ENCODE results near the gene C5orf22.
"Not testable (repeated sequence)": the region's sequence is repeated elsewhere in the genome, so short reads cannot be mapped to it uniquely, and the experiment has no call there.

C5orf22 gene

DNA sequence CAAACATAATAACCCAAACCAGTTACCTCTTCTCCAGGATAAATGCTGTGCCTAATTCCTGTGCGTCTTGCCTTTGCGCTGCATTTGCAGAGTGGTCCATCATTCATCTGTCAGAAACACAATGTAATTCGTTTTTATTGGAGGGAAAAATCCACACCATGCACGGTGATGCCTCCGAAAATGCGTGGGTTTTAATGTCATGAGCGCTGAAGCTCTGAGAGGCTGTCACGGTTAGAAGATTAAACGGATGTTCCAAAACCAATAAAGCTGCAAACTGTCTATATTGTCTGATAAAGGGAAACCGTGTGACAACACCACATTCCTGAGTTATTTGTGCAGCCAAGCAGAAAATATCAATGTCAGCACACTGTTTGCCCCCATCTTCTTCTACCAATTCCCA is 27.6 kb upstream of the C5orf22 start:
- no peak overlapping the region for H3K4me2 ChIP-seq
- no peak for TF ChIP-seq Cebpa-rat (IDR thresholded peaks at IDR 0.05)
- peaks cover 97% of the 10 kb centered on the region for H3K36me3 ChIP-seq
- no peaks in the 10 kb centered on the region for H3K27me3 ChIP-seq
- H3K4me3 ChIP-seq = no peak overlapping the region
- peaks cover 7% of the 10 kb centered on the region; the same call in 1 of the 2 replicates for H3K4me1 ChIP-seq
- no peaks in the 10 kb centered on the region for H3K9me3 ChIP-seq
- H4K20me1 ChIP-seq = no peaks in the 10 kb centered on the region
- no peak overlapping the region for H3K27ac ChIP-seq
- H3K9ac ChIP-seq = no peak overlapping the region

DNA sequence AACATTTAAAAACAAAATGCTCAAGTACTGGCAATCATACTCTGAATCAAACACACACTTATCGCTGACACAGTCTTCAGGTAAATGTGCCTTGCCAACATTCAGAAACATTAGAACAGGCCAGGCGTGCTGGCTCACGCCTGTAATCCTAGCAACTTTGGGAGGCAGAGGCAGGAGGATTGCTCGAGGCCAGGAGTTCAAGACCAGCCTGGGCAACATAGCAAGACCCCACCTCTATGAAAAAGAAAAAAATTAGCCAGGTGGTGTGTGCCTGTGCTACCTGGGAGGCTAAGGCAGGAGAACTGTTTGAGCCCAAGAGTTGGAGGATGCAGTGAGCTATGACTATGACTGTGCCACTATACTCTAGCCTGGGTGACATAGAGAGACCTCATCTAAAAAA is 20.8 kb upstream of the C5orf22 start:
- no peak overlapping the region for H3K4me2 ChIP-seq
- no peak for TF ChIP-seq Cebpa-rat (IDR thresholded peaks at IDR 0.05)
- H3K9ac ChIP-seq = no peak overlapping the region
- H3K4me3 ChIP-seq = no peak overlapping the region
- no peaks in the 10 kb centered on the region for H3K4me1 ChIP-seq
- H3K27me3 ChIP-seq = no peaks in the 10 kb centered on the region
- H3K27ac ChIP-seq = no peak overlapping the region
- no peaks in the 10 kb centered on the region for H4K20me1 ChIP-seq
- no peaks in the 10 kb centered on the region for H3K9me3 ChIP-seq
- H3K36me3 ChIP-seq = peaks cover 96% of the 10 kb centered on the region

DNA sequence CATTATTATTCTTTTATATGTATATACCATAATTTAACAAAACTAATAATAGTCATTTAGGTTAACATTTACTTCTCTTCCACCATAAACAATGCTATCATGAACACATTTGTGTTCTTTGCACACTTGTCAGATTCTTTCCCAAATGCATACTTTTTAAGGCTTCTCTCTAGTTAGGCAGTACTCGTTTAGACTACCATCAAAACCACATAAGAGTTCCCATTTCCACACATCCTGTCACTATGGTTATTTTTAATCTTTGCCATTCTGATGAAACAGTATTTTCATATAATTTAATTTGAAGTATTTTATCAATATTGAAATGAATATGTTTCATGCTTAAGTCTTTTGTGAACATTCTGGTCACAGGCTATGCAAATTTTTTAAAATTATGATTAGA is 15.3 kb upstream of the C5orf22 start:
- Histone ChIP-seq H3K4me1 (peaks cover 13% of the 10 kb centered on the region), H4K20me1 (no peaks in the 10 kb centered on the region), H3K27me3 (no peaks in the 10 kb centered on the region), H3K36me3 (peaks cover 83% of the 10 kb centered on the region), H3K9ac (no peak overlapping the region), H3K4me3 (no peak overlapping the region), H3K4me2 (peak overlapping the region; percentile 19), H3K9me3 (no peaks in the 10 kb centered on the region), H3K27ac (0 out of 2 replicates have a peak overlapping the region, but pooled peaks have one; percentile 5)
- TF ChIP-seq Cebpa-rat (IDR thresholded peaks at IDR 0.05) = no peak

DNA sequence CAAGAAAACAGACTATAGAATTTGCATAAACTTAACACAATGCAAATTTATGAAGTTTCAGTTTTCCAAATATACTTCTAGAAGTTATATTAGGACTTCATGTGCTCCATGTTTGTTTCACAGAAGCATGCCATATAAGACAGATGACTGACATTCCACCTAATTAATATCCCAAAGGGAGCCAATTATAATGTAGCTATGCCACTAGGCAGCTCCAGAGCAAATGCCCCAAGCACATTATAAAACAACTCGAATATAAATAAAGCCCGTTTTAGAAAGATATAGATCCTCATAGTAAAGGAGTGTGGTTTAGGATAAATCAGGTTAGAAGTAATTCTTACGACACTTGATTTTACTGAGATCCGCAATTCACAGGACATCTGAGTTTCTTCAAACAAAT is 9.1 kb upstream of the C5orf22 start:
- Histone ChIP-seq H4K20me1 (0 out of 2 replicates have a peak, but pooled peaks cover 6% of the 10 kb centered on the region), H3K4me2 (no peak overlapping the region), H3K27ac (no peak overlapping the region), H3K4me1 (no peaks in the 10 kb centered on the region), H3K9ac (no peak overlapping the region), H3K9me3 (no peaks in the 10 kb centered on the region), H3K4me3 (no peak overlapping the region), H3K27me3 (no peaks in the 10 kb centered on the region), H3K36me3 (peaks cover 91% of the 10 kb centered on the region)
- TF ChIP-seq Cebpa-rat (IDR thresholded peaks at IDR 0.05) = no peak

DNA sequence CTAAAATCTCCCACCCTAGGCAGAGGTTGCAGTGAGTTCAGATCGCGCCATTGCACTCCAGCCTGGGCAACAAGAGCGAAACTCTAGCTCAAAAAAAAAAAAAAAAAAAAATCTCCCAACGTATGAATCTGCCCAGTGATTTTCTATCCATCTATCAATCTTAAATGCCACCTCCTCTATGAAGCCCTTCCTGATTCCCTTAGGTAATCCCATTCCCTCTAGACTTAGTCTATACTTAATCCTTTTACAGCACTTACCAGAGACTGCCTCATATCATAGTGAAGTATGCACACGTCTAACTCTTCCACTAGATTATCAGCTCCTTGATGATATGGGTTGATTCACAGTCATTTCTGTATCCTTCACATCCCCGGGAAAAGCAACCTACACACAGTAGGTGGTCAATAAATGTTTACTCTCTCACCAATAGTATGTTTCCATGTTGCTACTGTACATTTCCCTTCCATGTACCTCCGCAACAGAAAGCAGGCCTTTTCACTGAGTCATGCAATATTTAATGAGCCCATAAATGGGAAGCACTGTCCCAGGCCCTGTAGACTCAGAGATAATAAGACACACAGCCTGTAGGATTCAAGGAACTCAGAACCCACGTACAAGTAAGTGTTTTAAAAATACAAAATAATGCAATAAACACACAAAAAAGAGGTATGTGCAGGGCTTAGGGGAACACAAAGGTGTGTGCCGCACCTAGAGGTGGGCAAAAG is 1.4 kb upstream of the C5orf22 start:
- Histone ChIP-seq H3K4me1 (peaks cover 28% of the 10 kb centered on the region), H3K4me2 (peak overlapping the region; percentile 89), H3K4me3 (peak overlapping the region; percentile 87), H3K9me3 (no peaks in the 10 kb centered on the region), H4K20me1 (no peaks in the 10 kb centered on the region), H3K27me3 (no peaks in the 10 kb centered on the region), H3K9ac (peak overlapping the region; percentile 85), H3K36me3 (peaks cover 56% of the 10 kb centered on the region), H3K27ac (no peak overlapping the region)
- TF ChIP-seq Cebpa-rat (IDR thresholded peaks at IDR 0.05) = no peak

DNA sequence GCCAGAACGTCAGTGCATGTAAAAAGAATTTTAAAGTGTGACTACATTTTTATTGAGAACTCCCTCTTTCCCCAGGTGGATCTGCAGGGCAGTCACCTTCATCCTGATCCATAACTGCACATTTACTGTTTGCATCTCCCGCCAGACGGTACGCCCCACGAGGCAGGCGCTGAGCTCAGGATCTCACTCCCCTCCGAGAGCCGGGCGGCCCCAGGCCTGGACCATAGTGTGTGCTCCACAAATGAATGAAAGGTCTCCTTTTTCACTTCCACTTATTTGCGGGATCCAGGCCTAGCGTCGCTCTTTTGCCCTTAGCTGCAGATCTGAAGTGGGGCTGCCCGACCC is 586 bp upstream of the C5orf22 start:
- TF ChIP-seq Cebpa-rat (IDR thresholded peaks at IDR 0.05) = no peak
- Histone ChIP-seq H3K4me3 (peak overlapping the region; percentile 87), H3K9ac (peak overlapping the region; percentile 85), H3K4me1 (peaks cover 28% of the 10 kb centered on the region), H3K27me3 (no peaks in the 10 kb centered on the region), H4K20me1 (no peaks in the 10 kb centered on the region), H3K36me3 (peaks cover 55% of the 10 kb centered on the region), H3K4me2 (peak overlapping the region; percentile 89), H3K27ac (peak overlapping the region; percentile 71), H3K9me3 (no peaks in the 10 kb centered on the region)

DNA sequence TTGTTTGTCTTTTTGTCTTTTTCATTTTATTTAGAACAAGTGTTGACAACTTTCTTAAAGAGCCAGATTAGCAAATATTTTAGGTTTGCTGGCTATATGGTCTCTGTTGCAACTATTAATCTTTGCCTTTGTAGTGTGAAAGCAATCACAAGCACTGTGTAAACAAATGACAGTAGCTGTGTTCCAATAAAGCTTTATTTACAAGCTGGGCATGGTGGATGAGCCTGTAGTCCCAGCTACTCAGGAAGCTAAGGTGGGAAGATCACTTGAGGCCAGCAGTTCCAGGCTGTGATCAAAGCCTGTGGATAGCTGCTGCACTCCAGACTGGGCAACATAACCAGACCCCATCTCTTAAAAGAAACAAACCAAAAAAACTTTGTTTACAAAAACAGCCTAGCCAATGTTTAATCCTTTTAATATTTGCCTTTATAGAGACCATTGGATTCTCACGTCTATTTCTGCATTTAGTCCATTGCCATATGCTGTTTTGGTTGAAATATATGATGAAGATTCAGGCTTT is 2.5 kb downstream of the C5orf22 start:
- Histone ChIP-seq H3K4me2 (no peak overlapping the region), H3K36me3 (peaks cover 50% of the 10 kb centered on the region)
- no peak for TF ChIP-seq Cebpa-rat (IDR thresholded peaks at IDR 0.05)

DNA sequence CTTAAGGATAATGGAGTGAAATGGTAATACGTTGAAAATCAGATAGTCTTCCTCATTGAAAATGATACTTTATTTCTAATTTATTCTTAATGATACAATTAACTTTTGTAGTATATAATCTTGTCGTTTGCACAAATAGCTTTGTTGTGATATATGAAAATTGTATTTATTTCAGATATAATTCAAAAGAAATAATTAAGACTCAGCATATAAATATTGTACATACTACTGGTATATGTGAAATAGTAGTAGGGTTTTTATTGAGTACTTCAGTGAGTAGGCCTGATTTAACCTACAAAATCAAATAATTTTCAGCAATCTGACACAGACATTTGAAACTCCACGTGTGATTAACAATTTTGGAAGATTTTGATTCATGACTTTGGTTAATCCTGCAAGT is 4.8 kb downstream of the C5orf22 start:
- Histone ChIP-seq H3K9me3 (no peaks in the 10 kb centered on the region), H3K36me3 (peaks cover 71% of the 10 kb centered on the region), H3K4me3 (no peak overlapping the region), H3K4me1 (peaks cover 15% of the 10 kb centered on the region), H3K4me2 (no peak overlapping the region), H3K27me3 (no peaks in the 10 kb centered on the region), H4K20me1 (no peaks in the 10 kb centered on the region), H3K27ac (no peak overlapping the region), H3K9ac (no peak overlapping the region)
- TF ChIP-seq Cebpa-rat (IDR thresholded peaks at IDR 0.05) = no peak

More for the DNA sequence above, 2.5 kb downstream of the C5orf22 start:
- Histone ChIP-seq H3K9me3 (no peaks in the 10 kb centered on the region), H3K27me3 (no peaks in the 10 kb centered on the region), H3K9ac (no peak overlapping the region), H3K27ac (no peak overlapping the region), H3K4me1 (peaks cover 28% of the 10 kb centered on the region), H3K4me3 (no peak overlapping the region), H4K20me1 (no peaks in the 10 kb centered on the region)

DNA sequence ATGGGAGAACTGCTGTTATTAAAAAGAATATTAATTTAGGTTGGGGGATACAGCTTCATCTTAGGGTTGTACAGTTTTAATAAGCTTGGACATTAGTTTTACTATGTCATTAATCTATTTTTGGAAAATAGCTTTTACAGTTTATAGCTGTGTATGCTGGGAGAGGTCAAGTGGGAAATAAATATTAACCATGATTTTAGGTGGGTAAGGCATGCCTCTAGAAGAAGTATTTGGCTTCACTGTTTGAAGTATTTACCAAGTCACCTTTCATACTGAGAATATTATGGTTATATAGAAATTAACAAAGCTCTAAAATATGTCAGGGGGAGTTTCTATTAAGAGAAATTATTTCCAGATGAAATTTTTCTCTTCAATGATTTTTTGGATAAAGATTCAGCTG is 5.2 kb downstream of the C5orf22 start:
- Histone ChIP-seq H3K9me3 (no peaks in the 10 kb centered on the region), H3K27ac (no peak overlapping the region), H3K36me3 (peaks cover 75% of the 10 kb centered on the region)

DNA sequence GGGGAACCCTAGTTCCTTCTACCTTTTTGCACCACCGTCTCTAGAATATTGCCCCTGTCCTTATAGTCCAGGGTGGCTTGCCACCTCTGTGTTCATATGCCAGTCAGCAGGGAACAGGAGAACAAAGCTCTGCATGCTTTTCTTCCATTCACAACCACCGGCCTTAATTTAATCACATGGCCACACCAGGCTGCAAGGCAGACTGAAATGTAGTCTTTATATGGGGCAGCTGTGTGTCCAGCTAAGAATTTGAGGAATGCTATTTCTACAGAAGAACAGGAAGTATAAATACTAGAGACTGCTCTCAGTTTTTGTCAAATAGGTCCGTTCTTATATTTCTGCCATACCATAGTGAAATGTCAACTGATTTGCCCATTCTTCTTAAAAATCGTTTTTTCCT is 5.8 kb downstream of the C5orf22 start:
- no peaks in the 10 kb centered on the region for H3K9me3 ChIP-seq
- H3K4me3 ChIP-seq = no peak overlapping the region
- H3K27ac ChIP-seq = no peak overlapping the region
- H4K20me1 ChIP-seq = no peaks in the 10 kb centered on the region
- H3K4me1 ChIP-seq = peaks cover 13% of the 10 kb centered on the region
- H3K4me2 ChIP-seq = no peak overlapping the region
- H3K9ac ChIP-seq = no peak overlapping the region
- peaks cover 80% of the 10 kb centered on the region for H3K36me3 ChIP-seq
- H3K27me3 ChIP-seq = no peaks in the 10 kb centered on the region
- TF ChIP-seq Cebpa-rat (IDR thresholded peaks at IDR 0.05) = no peak

More for the DNA sequence above, 5.2 kb downstream of the C5orf22 start:
- no peak for TF ChIP-seq Cebpa-rat (IDR thresholded peaks at IDR 0.05)
- H4K20me1 ChIP-seq = no peaks in the 10 kb centered on the region
- H3K27me3 ChIP-seq = no peaks in the 10 kb centered on the region
- H3K4me1 ChIP-seq = peaks cover 15% of the 10 kb centered on the region
- H3K9ac ChIP-seq = no peak overlapping the region
- no peak overlapping the region for H3K4me3 ChIP-seq
- no peak overlapping the region for H3K4me2 ChIP-seq

DNA sequence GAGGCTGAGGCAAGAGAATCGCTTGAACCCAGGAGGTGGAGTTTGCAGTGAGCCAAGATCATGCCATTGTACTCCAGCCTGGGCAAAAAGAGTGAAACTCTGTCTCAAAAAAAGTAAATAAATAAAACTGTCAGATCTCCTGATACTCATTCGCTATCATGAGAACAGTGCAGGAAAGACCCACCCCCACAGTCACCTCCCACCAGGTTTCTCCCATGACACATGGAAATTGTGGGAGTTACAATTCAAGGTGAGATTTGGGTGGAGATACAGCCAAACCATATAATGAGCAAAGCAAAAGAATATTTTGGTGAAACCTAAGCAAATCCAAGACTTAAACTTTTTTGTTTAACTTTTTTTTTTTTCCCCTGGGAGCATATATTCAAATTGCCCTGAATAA is 17.0 kb downstream of the C5orf22 start:
- peaks cover 72% of the 10 kb centered on the region for H3K36me3 ChIP-seq
- not testable (repeated sequence) for H3K27ac ChIP-seq, H3K4me3 ChIP-seq, H3K9ac ChIP-seq, H3K4me1 ChIP-seq, H3K4me2 ChIP-seq, H3K9me3 ChIP-seq, H3K27me3 ChIP-seq, H4K20me1 ChIP-seq
